D721Med (cell line): ENCODE results near the gene SPIB.
"Not testable (repeated sequence)": the region's sequence is repeated elsewhere in the genome, so short reads cannot be mapped to it uniquely, and the experiment has no call there.

Experiments used
- DNase-seq: peaks from one replicate; pipeline ENCODE4 v3.0.0; 2011; ENCODE audit warnings: low spot score; ENCODE audit not compliant: insufficient read length
- FAIRE-seq: peaks from 2 replicates; lab custom pipeline; 2011; peaks lifted over from hg19 to GRCh38; lab: Jason Lieb, UNC
- TF ChIP-seq, protein P1 (sequence below): IDR thresholded peaks from 2 replicates; pipeline ENCODE4 v1.5.1; 2012; ENCODE audit warnings: mild to moderate bottlenecking, control low read depth; ENCODE audit not compliant: insufficient read depth; ENCODE audit errors: missing control alignments

Gene SPIB

DNA sequence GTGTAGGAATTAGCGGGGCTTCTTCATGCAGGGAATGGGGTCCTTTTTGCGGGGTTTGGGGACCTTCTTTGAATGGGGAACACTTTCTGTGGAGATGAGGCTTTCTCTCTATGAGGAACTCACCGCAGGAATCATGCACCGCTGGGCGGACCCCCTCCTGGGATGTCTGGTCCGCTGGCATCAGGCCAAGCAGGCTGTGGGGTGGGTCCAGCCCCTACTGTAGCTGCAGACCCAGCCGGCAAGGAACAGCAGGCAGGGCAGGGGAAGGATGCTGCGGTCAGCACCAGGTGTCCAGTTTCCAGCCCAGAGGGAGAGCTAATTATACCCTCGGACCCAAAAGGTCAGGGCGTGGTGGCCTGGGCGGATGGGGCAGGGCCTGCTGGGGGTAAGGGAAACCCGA, 15.8 kb downstream of the SPIB start:
- FAIRE-seq (no peak), DNase-seq (no peak)
- TF ChIP-seq, protein P1, sequence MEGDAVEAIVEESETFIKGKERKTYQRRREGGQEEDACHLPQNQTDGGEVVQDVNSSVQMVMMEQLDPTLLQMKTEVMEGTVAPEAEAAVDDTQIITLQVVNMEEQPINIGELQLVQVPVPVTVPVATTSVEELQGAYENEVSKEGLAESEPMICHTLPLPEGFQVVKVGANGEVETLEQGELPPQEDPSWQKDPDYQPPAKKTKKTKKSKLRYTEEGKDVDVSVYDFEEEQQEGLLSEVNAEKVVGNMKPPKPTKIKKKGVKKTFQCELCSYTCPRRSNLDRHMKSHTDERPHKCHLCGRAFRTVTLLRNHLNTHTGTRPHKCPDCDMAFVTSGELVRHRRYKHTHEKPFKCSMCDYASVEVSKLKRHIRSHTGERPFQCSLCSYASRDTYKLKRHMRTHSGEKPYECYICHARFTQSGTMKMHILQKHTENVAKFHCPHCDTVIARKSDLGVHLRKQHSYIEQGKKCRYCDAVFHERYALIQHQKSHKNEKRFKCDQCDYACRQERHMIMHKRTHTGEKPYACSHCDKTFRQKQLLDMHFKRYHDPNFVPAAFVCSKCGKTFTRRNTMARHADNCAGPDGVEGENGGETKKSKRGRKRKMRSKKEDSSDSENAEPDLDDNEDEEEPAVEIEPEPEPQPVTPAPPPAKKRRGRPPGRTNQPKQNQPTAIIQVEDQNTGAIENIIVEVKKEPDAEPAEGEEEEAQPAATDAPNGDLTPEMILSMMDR: no peak

DNA sequence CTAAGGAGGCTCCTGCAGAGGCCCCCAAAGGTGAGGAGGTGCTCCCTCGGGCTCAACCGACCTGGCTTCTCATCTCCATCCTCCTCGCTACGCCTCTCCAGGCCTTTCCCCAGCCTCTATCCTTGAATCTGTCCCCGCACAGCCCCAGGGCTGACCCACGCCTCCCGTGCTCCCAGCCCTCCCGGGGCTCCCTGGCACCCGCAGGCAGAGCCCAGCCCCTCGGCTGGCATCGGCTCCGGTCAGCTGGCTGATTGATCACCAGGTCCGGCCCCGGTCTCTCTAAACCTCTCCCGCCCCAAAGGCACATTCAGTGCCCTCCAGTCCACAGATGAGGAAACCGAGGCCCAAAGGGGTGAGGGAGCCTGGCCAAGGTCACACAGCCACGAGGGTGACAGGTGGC, 16.5 kb downstream of the SPIB start:
- FAIRE-seq: no peak
- DNase-seq: no peak

DNA sequence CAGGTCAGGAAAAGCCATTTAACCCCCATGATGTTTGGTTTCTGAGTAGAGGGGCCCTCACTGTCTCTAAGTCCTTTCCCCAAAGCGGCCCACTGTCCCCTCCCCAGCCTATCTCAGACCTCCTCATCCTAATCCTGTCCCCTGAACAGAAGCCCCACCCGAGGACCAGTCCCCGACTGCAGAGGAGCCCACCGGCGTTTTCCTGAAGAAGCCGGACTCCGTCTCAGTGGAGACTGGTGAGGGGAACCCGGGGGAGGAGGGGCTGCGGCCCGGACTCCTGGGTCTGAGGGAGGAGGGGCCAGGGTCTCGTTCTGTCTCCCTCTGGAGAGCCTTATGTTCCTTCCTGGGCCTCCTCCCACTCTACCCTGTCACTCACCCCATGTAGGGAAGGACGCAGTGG, 16.9 kb downstream of the SPIB start:
- FAIRE-seq (no peak), DNase-seq (no peak)
- TF ChIP-seq, protein P1: no peak

More for the DNA sequence above, 16.5 kb downstream of the SPIB start:
- TF ChIP-seq, protein P1: no peak

DNA sequence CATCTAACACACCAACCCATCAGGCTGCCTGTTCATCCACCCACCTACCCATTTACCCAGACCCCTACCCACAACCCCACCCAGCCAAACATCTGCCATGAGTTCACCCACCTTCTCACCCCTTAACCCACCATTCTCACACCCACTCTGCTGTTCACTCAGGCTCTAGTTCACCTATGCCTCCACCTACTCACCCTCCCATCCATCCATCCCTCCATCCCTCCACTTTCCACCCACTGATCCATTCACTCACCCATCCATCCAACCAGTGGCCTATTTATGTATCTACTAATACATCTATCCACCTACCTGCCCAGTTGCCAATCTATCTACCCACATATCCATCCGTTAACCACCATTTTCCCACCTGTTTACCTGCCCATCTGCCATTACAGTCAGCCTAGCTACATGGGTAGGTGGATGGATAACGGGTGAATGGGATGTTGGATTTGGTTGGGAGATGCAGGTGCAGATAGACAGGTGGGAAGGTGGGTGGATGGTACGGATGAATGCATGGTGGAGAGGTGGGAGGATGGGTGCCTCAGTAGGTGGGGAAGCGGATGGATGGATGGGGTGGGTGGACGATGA, 19.2 kb downstream of the SPIB start:
- no peak for FAIRE-seq
- TF ChIP-seq, protein P1: no peak

DNA sequence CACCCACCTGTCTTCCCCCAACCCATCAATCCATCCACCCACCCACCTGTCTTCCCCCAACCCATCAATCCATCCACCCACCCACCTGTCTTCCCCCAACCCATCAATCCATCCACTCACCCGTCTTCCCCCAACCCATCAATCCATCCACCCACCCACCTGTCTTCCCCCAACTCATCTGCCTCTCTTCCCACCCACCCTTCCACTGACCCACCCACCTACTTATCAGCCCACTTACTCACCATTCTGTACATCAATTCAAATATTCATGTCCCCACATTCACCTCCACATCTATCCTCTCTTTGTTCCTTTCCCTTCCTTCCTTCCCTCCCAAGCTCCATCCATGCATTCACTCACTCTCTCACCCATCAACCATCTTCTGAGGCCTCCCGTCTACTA, 20.4 kb downstream of the SPIB start:
- not testable (repeated sequence) for DNase-seq, FAIRE-seq

More for the DNA sequence above, 19.2 kb downstream of the SPIB start:
- DNase-seq: no peak

DNA sequence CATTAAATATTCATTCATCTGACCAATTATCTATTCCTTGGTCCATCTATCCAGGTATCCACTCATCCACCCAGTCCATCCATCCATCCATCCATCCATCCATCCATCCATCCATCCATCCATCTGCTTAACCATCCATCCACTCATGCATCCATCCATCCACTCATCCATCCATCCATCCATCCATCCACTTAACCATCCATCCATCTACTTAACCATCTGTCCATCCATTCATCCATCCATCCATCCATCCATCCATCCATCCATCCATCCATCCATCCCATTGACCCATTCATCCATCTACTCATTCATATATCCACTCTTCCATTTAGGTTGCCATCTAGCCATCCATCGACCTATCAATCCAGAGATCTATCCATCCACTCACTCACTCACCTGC, 25.3 kb downstream of the SPIB start:
- TF ChIP-seq, protein P1: no peak
- no peak for FAIRE-seq
- DNase-seq: no peak

DNA sequence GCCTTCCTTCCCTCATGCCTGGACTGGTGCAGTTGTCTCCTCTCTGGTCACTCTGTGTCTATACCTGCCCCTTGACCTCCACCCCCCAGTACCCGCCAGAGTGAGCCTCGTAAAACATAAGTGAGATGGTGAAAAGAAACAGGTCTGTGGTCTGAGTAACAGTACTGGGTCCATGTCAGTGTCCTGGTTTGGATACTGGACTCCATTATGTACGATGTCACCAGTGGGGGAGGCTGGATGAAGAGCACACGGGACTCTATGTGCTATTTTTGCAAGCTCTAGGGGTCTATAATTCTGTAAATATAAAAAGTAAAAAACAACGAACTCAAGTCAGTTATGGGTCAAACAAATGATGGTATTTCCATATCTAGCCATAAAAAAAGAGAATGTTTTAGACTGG, 28.3 kb downstream of the SPIB start:
- TF ChIP-seq, protein P1: no peak
- FAIRE-seq (no peak), DNase-seq (no peak)

DNA sequence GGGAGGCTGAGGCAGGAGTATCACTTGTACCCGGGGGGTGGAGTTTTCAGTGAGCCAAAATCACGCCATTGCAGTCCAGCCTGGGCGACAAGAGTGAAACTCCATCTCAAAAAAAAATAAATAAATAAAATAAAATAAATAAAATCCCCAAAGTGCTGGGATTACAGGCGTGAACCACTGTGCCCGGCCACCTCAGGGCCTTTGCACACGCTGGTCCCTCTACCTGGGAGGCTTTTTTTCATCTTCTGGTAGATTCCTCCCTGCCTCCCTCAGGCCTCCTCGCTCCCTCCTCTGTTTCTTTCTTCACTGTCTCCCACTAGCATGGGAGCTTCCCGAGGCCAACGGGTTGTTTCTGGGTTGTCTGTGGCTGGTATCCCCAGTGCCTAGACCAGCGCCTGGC, 29.0 kb downstream of the SPIB start:
- no peak for DNase-seq
- no peak for FAIRE-seq
- TF ChIP-seq, protein P1: no peak
